ENCODE measurements around the gene CLTB.

GRCh38 chr5:176389135-176390123, 26.9 kb downstream of the CLTB start:
- TF ChIP-seq POLR2A (IDR thresholded peaks at IDR 0.05; ENCODE audit: low read depth, low read length) (no peak), CTCF (conservative IDR thresholded peaks at IDR 0.05; ENCODE audit: low read depth, low read length) (no peak), USF2 (IDR thresholded peaks at IDR 0.05; ENCODE audit: low read depth, low read length) (no peak)

All from IMR-90 (cell line).